ENCODE results near the gene AKAP6. TPM values are rescaled to one million over a fixed set of nuclear protein-coding genes. Genes with fewer than 3 reads are reported as not detected.

AKAP6 gene
- total RNA-seq, 2 experiments from 2014 or later: 1.2 to 1.4 TPM

DNA sequence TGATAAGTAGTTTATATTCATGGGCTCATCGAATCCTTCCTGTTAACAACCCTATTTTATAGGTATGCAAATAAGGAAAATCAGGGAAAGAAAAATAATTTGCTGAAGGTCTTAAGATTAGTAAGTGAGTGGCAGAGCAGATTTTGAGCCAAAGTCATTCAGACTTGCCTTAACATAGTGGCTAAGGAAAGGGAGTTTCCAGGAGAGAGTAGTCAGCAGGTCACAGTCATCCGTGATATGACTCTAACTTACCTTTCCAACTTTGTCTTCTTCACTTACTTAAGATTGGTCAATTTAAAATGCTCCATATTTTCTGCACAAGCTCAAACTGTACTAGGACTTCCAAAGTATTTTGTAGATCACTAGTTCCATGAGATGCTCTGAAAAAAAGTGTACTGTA, 46.6 kb downstream of the AKAP6 start:
- DNase-seq (no peak), ATAC-seq (no peak)
- POLR2A ChIA-PET: interaction anchor here (0.6 kb wide), 1 partner anchor 611 kb away, joined by 4 read pairs; no protein-coding TSS in a partner anchor
- H3K4me1 Mint-ChIP-seq (ENCODE audit: low read depth): peaks cover 6% of the 10 kb centered on the region
- intact Hi-C loops (cut with micrococcal nuclease): no loop called here
- no peaks in the 10 kb centered on the region for H3K36me3 Mint-ChIP-seq (ENCODE audit: low read depth)
- CTCF ChIA-PET: no interaction called here
- peaks cover 2% of the 10 kb centered on the region for H3K27me3 Mint-ChIP-seq
- H3K27ac Mint-ChIP-seq: no peak overlapping the region
- no peaks in the 10 kb centered on the region for H3K9me3 Mint-ChIP-seq
- TF ChIP-seq, protein P1, sequence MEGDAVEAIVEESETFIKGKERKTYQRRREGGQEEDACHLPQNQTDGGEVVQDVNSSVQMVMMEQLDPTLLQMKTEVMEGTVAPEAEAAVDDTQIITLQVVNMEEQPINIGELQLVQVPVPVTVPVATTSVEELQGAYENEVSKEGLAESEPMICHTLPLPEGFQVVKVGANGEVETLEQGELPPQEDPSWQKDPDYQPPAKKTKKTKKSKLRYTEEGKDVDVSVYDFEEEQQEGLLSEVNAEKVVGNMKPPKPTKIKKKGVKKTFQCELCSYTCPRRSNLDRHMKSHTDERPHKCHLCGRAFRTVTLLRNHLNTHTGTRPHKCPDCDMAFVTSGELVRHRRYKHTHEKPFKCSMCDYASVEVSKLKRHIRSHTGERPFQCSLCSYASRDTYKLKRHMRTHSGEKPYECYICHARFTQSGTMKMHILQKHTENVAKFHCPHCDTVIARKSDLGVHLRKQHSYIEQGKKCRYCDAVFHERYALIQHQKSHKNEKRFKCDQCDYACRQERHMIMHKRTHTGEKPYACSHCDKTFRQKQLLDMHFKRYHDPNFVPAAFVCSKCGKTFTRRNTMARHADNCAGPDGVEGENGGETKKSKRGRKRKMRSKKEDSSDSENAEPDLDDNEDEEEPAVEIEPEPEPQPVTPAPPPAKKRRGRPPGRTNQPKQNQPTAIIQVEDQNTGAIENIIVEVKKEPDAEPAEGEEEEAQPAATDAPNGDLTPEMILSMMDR (IDR thresholded peaks at IDR 0.05): no peak
- no peak overlapping the region for H3K4me3 Mint-ChIP-seq

DNA sequence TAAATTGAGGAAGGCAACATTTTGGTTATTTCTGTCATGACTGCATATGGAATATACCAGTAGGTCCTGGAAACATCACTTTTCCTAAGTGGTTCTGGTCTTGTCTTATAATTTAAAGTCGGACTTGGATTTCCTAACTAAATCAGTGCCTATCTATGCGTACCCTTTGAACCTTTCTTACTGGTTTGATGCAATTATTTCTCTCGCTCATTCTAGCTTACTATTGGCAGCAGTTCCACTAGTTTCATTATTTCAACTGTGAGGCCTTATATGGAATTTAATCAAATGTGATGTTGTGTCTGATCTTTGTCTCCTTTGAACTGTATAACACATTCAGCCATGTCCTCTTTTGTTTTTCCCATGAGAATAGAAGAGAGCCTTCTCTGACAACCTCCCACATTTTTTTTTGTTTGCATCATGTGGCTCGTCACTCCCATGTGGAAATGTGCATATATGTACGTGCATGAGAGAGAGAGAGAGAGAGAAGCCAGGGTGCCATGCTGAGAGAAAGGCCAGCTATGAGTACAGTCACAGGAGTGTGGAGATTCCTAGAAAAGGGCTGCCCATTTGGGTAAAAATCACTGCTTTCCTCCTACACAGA, 48.0 kb downstream of the AKAP6 start:
- no peak for DNase-seq
- POLR2A ChIA-PET: no interaction called here
- Mint-ChIP-seq H3K36me3 (ENCODE audit: low read depth) (no peaks in the 10 kb centered on the region), H3K27ac (no peak overlapping the region), H3K4me3 (no peak overlapping the region), H3K4me1 (ENCODE audit: low read depth) (peaks cover 5% of the 10 kb centered on the region), H3K27me3 (peaks cover 2% of the 10 kb centered on the region), H3K9me3 (no peaks in the 10 kb centered on the region)
- intact Hi-C loops (cut with micrococcal nuclease): no loop called here
- ATAC-seq: no peak
- TF ChIP-seq, protein P1 (IDR thresholded peaks at IDR 0.05): no peak
- CTCF ChIA-PET: no interaction called here

DNA sequence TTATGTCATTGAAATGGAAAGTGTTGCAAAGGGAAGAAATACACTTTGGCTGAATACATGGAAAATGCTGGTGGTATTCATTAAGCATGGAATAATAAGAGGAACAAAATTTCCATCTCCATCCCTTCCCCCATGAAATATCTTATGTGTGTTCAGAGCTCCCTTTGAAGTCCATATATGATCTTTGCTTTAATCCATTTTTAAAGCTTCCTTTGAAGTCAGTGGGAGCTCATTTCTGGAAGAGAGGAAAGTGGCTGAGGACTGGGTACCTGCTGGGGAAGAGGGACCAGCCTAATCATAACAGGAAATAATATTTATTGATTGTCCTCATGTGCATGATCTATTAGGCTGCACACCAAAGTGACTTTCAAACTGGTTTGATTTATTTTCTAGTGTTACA, 49.2 kb downstream of the AKAP6 start:
- TF ChIP-seq, protein P1 (IDR thresholded peaks at IDR 0.05): no peak
- ChIA-PET POLR2A (no interaction called here), CTCF (no interaction called here)
- H3K36me3 Mint-ChIP-seq (ENCODE audit: low read depth): no peaks in the 10 kb centered on the region
- no peak for ATAC-seq
- H3K27ac Mint-ChIP-seq: no peak overlapping the region
- no peaks in the 10 kb centered on the region for H3K27me3 Mint-ChIP-seq
- intact Hi-C loops (cut with micrococcal nuclease): no loop called here
- H3K9me3 Mint-ChIP-seq: no peaks in the 10 kb centered on the region
- peaks cover 5% of the 10 kb centered on the region for H3K4me1 Mint-ChIP-seq (ENCODE audit: low read depth)
- no peak for DNase-seq
- H3K4me3 Mint-ChIP-seq: no peak overlapping the region

DNA sequence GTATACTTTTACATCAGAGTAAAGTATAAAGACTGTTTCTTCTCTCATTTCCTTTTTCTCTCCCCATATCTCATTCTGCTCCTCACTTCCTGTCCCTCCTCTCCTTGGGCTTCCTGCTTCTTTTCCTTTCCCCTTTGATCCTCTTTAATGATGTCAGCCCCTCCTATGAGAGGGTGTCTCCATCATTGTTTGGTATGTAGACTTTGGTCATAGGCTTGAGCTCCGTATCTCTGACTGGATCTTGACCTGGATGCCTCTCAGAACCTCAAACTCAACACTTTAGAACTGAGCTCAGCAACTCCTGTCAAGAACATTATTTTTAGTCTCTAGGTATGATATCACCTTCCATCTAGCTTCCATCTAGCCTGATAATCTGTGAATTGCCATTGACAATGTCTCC, 50.3 kb downstream of the AKAP6 start:
- CTCF ChIA-PET: no interaction called here
- Mint-ChIP-seq H3K4me3 (no peak overlapping the region), H3K9me3 (no peaks in the 10 kb centered on the region), H3K27me3 (no peaks in the 10 kb centered on the region), H3K36me3 (ENCODE audit: low read depth) (no peaks in the 10 kb centered on the region), H3K4me1 (ENCODE audit: low read depth) (peaks cover 5% of the 10 kb centered on the region), H3K27ac (no peak overlapping the region)
- POLR2A ChIA-PET: no interaction called here
- ATAC-seq (no peak), DNase-seq (no peak)
- TF ChIP-seq, protein P1 (IDR thresholded peaks at IDR 0.05): no peak
- intact Hi-C loops (cut with micrococcal nuclease): no loop called here

DNA sequence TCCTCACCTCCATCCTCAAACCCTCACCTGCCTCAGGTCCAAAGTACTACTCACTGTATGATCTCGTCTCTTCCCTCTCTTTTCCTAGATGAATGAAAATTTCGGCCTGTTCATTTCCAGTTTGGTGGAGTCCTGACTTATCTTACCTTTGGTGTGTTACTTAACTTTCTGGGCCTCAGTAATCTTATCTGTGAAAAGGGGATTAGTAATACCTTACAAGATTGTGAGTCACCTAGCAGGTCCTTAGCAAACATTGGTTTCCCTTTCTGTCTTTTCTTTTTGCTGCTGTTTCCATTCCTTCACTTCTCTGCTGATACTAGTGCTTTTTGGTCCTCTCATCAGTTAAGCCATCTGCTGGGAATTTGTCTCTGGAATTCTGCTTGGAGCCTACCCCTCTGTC, 52.8 kb downstream of the AKAP6 start:
- Mint-ChIP-seq H3K9me3 (no peaks in the 10 kb centered on the region), H3K27me3 (no peaks in the 10 kb centered on the region), H3K36me3 (ENCODE audit: low read depth) (no peaks in the 10 kb centered on the region), H3K27ac (no peak overlapping the region), H3K4me1 (ENCODE audit: low read depth) (peaks cover 5% of the 10 kb centered on the region), H3K4me3 (no peak overlapping the region)
- DNase-seq: no peak
- CTCF ChIA-PET: interaction anchor here (1.1 kb wide), 1 partner anchor 123 kb away, joined by 3 read pairs; no protein-coding TSS in a partner anchor
- TF ChIP-seq, protein P1 (IDR thresholded peaks at IDR 0.05): no peak
- intact Hi-C loops (cut with micrococcal nuclease): no loop called here
- POLR2A ChIA-PET: no interaction called here
- no peak for ATAC-seq
